Bronchial epithelial cell (primary cell): ENCODE results near the gene ADCY2. TPM values are rescaled to one million over a fixed set of nuclear protein-coding genes. Genes with fewer than 3 reads are reported as not detected.
A peak's percentile ranks its signal among the peaks of the same experiment; 100 is the strongest.

Experiments used
- DNase-seq: peaks from one replicate; pipeline ENCODE4 v3.0.0-alpha.2; 2010; ENCODE audit warnings: low read depth
- FAIRE-seq: peaks from 2 replicates; lab custom pipeline; 2011; peaks lifted over from hg19 to GRCh38; lab: Jason Lieb, UNC
- H3K27me3 ChIP-seq: 2 replicates; pipeline ENCODE4 v1.5.1; 2011; ENCODE audit warnings: low read length; ENCODE audit not compliant: control insufficient read depth, insufficient read depth
- H3K36me3 ChIP-seq: 2 replicates; pipeline ENCODE4 v1.5.1; 2011; ENCODE audit warnings: low read length; ENCODE audit not compliant: control insufficient read depth, insufficient read depth
- H3K4me3 ChIP-seq: 2 replicates; pipeline ENCODE4 v1.5.1; 2011; ENCODE audit warnings: mild to moderate bottlenecking, low read depth, low read length, control low read depth
- total RNA-seq: library from RNA; depleted of rRNA; stranded (reverse); fragments of >200 nt; gene quantifications from 2 replicates; pipeline ENCODE4 v1.2.1, GENCODE V29; 2014
- TF ChIP-seq, protein P1 (sequence below): IDR thresholded peaks from 2 replicates; pipeline ENCODE4 v1.5.1; 2011; ENCODE audit warnings: mild to moderate bottlenecking, moderate library complexity, low read length, control low read depth, inconsistent platforms; ENCODE audit not compliant: insufficient read depth, severe bottlenecking

The ADCY2 gene
- total RNA-seq, 1 donor from 2014 or later, result under 0.01 TPM

DNA sequence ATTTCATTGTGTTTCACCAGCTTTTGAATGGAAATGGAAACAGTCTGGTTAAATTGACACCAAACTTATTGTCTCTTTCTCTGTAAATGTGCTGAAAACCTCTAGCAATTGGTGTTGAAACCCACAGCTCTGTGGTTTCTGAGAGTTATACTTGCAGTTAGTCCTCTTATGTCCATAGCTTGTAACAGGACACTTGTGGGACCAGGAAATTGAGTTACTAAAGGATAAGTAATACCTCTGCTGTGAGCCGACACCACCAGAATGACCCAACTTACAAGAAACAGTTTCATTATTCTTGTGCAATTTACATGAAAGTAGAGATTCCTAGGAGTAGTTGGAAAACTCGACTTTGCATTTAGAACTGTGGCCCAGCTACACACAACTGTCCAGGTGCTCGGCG is 263.5 kb downstream of the ADCY2 start:
- DNase-seq (no peak), FAIRE-seq (no peak)
- H3K27me3 ChIP-seq, result no peaks in the 10 kb centered on the region

DNA sequence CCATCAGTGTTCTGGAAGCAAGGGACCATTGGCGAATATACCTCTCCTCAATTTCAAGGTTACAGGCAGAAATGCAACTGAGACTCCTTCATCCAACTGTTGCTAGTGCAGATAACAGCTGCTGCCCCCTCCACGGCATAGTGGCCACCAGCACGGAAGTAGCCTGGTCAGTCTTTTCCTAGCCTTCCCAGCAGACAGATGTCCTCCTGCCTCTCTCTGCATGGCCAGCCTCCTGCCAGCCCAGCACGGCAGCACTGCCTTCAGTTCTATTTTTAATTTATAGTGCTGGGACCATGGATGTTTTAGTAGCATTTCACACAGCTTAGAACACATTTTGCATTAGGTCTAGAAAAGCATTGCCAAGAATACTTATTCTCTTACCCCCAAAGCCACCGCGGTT is 266.4 kb downstream of the ADCY2 start:
- no peak for DNase-seq
- no peaks in the 10 kb centered on the region for H3K27me3 ChIP-seq
- H3K4me3 ChIP-seq, result no peak overlapping the region
- TF ChIP-seq, protein P1, sequence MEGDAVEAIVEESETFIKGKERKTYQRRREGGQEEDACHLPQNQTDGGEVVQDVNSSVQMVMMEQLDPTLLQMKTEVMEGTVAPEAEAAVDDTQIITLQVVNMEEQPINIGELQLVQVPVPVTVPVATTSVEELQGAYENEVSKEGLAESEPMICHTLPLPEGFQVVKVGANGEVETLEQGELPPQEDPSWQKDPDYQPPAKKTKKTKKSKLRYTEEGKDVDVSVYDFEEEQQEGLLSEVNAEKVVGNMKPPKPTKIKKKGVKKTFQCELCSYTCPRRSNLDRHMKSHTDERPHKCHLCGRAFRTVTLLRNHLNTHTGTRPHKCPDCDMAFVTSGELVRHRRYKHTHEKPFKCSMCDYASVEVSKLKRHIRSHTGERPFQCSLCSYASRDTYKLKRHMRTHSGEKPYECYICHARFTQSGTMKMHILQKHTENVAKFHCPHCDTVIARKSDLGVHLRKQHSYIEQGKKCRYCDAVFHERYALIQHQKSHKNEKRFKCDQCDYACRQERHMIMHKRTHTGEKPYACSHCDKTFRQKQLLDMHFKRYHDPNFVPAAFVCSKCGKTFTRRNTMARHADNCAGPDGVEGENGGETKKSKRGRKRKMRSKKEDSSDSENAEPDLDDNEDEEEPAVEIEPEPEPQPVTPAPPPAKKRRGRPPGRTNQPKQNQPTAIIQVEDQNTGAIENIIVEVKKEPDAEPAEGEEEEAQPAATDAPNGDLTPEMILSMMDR, result no peak
- no peak for FAIRE-seq
- no peaks in the 10 kb centered on the region for H3K36me3 ChIP-seq

More for the DNA sequence above, 263.5 kb downstream of the ADCY2 start:
- Histone ChIP-seq H3K36me3 (no peaks in the 10 kb centered on the region), H3K4me3 (no peak overlapping the region)
- TF ChIP-seq, protein P1, result no peak

DNA sequence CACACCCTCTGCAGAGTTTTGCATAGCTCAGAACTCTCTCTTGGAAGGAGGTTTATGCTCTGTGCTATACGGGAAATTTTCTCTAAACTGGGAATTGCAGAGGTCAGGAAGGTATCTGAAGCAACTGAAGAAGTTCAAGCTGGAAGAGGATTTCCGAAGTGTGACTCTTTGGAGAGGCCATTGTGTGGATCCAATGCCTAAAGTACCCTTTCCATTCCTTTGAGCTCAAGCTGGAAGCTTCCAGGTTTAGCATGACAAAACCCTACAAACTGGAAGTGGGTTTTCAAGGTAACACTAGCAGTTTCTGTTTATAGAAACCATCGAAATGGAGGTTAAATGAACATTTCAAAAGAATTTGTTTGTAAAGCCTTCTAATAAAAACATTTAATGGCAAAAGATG is 267.9 kb downstream of the ADCY2 start:
- FAIRE-seq (no peak), DNase-seq (no peak)
- TF ChIP-seq, protein P1, result no peak
- H3K4me3 ChIP-seq, result no peak overlapping the region
- no peaks in the 10 kb centered on the region for H3K36me3 ChIP-seq
- H3K27me3 ChIP-seq, result no peaks in the 10 kb centered on the region

DNA sequence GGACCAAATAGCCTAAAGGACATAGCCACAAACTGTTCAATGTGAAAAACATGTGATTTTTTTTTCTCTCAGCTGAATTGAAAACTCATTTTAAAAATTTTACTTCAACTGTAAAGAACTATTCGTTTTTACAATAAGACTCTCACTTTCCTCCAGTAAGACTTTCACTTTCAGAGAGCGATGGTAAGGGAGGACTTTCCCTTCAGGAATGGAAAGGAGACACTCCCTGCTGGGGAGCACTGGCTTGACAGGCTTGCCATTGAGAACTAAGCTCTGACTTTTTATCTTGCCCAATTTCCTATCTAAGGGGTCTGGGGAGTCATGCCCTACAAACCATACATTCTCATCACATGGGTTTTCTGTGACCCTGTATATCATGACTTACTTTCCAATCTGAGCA is 268.3 kb downstream of the ADCY2 start:
- Histone ChIP-seq H3K36me3 (no peaks in the 10 kb centered on the region), H3K4me3 (no peak overlapping the region), H3K27me3 (no peaks in the 10 kb centered on the region)
- TF ChIP-seq, protein P1, result no peak
- no peak for FAIRE-seq
- no peak for DNase-seq

DNA sequence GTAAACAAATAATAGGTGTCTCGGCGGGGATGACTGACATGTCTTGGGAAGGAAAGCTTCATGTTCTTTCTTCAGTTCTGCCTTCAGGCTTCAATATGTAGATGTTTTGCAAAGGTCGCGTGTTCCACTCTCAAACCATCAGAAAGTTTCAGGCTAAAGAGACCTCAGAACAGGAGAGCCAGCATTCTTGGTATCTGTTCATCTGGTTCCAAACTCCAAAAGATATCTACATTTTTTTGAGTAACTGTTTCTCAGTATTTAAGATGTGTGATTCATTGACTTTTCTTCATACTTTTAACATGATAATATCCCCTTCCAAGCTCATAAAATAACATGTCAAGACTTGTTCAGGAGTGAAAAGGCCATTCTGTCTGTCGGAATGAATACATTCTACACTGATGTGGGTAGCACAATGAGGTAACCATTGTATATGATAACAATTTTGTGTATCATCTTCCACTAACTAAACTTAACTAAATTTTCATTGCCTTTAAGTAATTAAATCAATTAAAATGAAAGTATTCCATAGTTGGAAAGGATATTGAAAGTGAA is 271.4 kb downstream of the ADCY2 start:
- DNase-seq (peak; percentile 94), FAIRE-seq (no peak)
- H3K36me3 ChIP-seq, result no peaks in the 10 kb centered on the region
- TF ChIP-seq, protein P1, result no peak
- no peak overlapping the region for H3K4me3 ChIP-seq
- no peaks in the 10 kb centered on the region for H3K27me3 ChIP-seq

DNA sequence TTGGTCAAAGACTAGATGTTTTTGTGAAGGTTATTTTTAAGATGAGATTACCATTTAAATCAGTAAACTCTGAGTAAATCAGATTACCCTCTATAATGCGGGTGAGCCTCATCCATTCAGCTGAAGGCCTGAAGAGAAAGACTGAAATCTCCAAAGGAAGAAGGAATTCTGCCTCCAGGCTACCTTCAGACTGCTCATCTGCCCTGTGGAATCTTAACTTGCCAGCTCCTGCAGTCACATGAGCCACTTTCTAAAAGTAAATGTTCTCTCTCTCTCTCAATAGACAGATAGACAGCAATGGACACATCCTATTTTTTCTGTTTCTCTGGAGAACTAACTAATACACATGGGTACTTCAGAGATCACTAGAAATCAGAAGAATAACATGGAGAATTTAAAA is 272.2 kb downstream of the ADCY2 start:
- H3K27me3 ChIP-seq, result no peaks in the 10 kb centered on the region
- no peak for FAIRE-seq
- TF ChIP-seq, protein P1, result no peak
- no peak overlapping the region for H3K4me3 ChIP-seq
- DNase-seq, result peak; percentile 26
- no peaks in the 10 kb centered on the region for H3K36me3 ChIP-seq
